GM21381 (cell line): ENCODE results near the gene EHBP1L1.

ENCODE experiments used
- ATAC-seq: cut with Tn5 transposase; IDR thresholded peaks from one replicate; pipeline ENCODE4 v1.9.1; 2021; ENCODE audit warnings: mild to moderate bottlenecking, moderate library complexity; ENCODE audit not compliant: unreplicated experiment

Gene EHBP1L1

DNA sequence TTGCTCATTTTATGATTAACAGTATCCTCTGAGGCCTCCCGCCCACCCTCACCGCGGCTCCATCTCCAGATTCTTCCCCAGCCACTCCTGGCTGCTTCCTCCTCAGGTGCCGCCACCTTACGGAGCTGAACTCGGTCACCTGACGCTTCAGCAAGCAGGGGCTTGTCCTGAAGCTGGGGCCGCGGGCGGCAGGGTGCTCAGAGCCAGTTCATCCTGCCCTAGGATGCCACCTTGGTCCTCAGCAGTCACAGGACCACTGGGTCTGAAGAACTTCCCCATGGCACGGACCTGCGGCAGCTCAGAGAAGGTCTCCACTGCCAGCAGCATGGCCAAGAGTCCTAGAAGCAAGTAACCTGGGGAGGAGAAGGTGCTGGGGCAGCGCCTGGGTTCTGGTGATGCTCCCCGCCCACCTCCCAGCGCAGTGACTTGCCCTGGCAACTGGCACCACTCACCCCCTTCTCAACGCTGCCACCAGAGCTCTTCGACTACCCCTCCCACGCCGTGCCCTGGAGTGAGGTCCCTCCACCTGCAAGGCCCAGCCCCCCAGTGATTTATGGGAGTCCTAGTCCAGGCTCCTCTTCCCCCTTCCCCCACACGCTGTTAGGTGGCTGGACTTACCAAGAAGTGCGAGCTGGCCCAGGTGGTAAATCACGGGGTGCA, 17.1 kb downstream of the EHBP1L1 start:
- no peak for ATAC-seq

GRCh38 chr11:65593518-65594414, 17.9 kb downstream of the EHBP1L1 start:
- no peak for ATAC-seq

- no peak for ATAC-seq
Measured at GRCh38 chr11:65595131-65595530, 19.3 kb downstream of the EHBP1L1 start.

DNA sequence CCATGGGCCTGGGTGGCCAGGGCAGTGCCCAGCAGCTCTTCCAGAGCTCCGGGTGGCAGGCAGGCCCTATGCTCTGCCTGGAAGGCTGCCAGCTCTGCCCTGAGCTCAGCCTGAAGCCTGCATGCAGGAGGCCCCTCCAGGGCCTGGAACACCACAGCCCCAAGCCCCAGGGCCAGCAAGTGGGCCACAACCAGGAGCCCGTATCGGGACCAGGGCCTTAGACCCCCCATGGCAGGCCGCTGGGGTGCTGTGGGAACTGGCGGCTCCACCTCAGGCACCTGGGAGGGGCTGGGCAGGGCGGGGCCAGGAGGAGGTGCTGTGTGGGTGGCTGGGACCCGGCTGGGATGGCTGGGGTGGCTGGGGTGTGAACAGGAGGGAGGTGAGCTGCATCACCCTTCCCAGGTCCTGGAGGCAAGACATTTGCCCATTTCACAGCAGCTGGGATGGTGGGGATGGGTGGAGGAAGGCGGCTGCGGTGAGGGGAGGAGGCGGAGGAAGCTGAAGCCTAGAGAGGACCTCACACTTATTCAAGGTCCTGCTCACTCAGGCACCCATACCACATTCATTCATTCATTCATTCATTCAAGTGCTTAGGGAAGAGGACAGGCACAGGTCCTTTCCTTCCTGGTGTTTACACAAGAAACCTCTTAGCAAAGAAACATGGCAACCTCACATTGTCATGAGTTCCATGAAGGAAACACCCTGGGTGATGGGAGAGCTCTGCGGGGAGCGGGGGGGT, 19.9 kb downstream of the EHBP1L1 start, which contains the start of gene KCNK7:
TSS of gene KCNK7 (minus strand) at position 258 of the 739 bp plus-strand sequence. CDS start at position 230, 28 bp downstream.
- no peak for ATAC-seq

- no peak for ATAC-seq
Measured at GRCh38 chr11:65596520-65596919, 20.7 kb downstream of the EHBP1L1 start.

DNA sequence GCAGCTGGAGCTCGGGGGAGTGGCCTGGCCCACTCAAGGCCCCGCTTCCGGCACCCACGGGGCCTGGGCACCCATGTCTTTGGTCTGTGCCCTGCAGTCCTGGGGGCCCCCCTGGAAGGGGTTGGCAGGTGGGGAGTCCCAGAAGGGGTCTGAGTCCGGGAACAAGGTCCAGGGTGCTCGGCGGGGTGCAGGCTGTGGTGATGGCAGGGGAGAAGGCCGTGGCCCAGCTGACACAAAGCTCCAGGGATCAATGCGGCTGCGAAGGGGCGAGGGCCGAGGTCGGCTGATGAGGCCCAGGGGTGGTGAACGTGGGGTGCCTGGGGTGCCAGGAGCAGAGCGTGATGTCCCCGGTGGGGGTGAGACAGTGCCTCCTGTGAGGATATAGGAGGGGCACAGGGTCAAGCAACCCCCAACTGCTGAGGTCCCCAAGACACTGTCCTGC, 22.4 kb downstream of the EHBP1L1 start:
- ATAC-seq: no peak

GRCh38 chr11:65599216-65599954, 23.5 kb downstream of the EHBP1L1 start:
- no peak for ATAC-seq

DNA sequence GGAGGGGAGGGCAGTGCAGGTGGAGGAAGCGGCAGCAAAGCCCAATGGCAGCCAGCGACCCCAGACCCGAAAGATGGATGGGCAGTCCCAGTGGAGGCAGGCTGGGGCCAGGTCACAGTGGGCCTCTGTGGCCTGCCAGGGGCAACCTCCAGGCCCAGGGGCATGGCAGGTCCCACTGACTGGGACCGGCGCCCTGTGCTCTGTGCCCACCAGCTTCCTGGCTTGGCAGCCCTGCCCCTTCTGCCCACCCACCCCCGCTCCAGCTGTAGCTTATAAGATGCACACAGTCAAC, 24.0 kb downstream of the EHBP1L1 start:
- no peak for ATAC-seq

DNA sequence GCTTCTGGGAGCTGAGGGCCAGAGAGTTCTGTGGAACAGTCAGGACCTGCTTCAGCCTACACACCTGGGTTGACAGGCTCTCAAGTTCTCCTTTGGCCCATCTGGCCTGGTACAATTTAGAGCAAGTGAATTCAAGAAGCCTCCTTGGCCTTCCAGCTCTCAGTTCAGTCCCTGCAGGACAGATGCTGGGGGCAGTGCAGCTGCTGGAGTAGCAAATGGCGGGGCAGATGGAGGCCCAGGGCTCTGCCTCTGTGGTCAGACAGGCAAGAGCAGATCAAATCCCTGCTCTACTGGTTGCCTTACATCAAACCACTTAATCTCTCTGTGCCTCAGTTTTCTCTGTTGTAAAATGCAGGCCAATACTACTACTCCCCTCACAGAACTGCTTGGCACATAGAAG, 28.4 kb downstream of the EHBP1L1 start:
- ATAC-seq: no peak

- no peak for ATAC-seq
Measured at GRCh38 chr11:65606876-65607613, 31.2 kb downstream of the EHBP1L1 start.

- no peak for ATAC-seq
Measured at GRCh38 chr11:65607614-65608426, 32.0 kb downstream of the EHBP1L1 start.

DNA sequence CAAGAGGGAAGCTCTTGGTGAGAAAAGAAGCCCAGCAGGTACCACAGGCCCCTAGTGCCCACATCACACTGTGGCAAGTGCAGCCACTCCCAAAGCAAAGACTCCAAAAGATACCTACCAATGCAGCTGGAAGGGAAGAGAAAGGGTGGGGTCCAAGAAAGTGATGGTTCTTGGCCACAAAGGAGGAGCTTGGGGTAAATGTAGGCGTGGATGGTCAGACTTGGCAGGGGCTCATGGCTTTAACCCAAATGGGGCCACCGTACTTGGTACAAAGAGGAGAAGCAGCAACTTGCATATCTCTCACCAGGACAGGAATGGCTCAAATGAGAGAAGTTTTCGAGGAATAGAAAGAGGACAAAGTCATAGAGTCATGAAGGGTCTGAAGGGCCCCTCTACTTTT, 33.4 kb downstream of the EHBP1L1 start:
- ATAC-seq: no peak

DNA sequence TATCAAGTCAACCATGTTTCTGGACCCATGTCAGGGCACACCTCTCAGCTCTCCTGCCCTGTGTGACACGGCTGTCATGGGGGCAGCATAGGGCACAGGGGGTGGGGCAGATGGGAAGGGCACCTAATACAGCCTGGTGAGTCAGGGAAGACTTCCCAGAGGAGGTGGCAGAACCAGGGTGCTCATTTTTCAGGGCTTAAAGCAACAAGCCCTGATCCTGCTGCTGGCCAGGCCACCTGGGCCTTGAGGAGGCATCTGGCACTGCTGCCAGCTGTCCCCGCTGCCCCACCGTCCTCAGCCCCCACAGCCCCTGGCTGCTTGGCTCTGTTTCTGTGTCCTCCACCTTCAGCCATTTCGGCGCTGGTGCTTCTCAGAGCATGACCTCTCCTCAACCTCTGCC, 33.8 kb downstream of the EHBP1L1 start:
- ATAC-seq: no peak

GRCh38 chr11:65610404-65610803, 34.6 kb downstream of the EHBP1L1 start:
- ATAC-seq: no peak

- no peak for ATAC-seq
Measured at GRCh38 chr11:65611028-65611757, 35.3 kb downstream of the EHBP1L1 start.

DNA sequence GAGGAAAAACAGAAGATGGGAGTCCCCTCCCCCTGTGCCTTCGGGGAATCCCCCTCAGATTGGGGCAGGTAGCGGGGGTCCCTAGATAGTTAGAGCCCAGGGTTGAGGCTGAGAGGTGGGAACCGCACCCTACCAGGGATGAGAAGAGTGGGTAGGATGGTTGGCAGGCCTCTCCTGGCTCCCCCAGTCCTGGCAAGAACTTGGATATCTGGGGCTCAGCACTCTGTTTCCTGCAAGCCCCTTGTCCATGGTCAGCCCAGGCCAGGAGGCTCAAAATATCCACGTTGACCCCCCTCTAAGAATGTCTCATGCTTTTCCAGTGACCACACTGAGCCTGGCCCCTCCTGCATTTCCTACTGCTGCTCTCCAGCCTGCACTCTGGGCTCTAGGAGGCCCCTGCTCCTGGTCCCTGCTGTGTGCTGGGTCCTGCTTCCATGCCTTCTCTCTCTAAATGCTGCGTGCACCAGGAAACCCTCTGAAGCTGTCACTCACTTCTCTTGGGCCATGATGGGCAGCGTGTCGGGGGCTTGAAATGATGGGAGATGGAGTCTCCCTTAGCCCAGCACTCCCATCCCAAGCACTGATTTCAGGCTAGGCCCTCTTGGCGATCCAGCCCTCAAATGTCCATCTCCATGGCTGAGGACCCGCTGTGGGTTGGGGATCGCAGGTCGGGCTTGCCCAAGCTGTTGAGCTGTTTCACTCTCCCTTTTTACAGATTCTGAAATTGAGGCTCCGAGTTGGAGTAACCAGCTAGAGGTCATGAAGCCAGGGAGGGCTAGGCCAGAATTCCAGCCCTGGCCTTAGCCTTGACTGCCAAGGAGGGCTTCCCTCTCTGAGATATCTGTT, 36.1 kb downstream of the EHBP1L1 start:
- no peak for ATAC-seq

GRCh38 chr11:65612691-65613090, 36.8 kb downstream of the EHBP1L1 start:
- ATAC-seq: no peak
